COLO829 (cell line): ENCODE measurements around the gene BLTP2.

Experiments used
- DNase-seq: peaks from one replicate; pipeline ENCODE4 v3.0.0; 2012; ENCODE audit warnings: low spot score

The BLTP2 gene

GRCh38 chr17:28598799-28599310, 46.1 kb downstream of the BLTP2 start, which contains the start of gene SPAG5:
Gene SPAG5, minus strand, starts transcription at chr17:28599025. Its CDS starts 79 bp downstream, at chr17:28598946.
- DNase-seq: peak; percentile 96

GRCh38 chr17:28598389-28598788, 46.6 kb downstream of the BLTP2 start:
- no peak for DNase-seq

- no peak for DNase-seq
Observed at GRCh38 chr17:28597606-28598383, 47.2 kb downstream of the BLTP2 start.
